Measurements from ENCODE around the gene MIR17HG. TPM values are rescaled to one million over a fixed set of nuclear protein-coding genes. Genes with fewer than 3 reads are reported as not detected.

The MIR17HG gene
- total and polyA plus RNA-seq, 9 donors: 0.82 to 7.9 (median 5.1) TPM

DNA sequence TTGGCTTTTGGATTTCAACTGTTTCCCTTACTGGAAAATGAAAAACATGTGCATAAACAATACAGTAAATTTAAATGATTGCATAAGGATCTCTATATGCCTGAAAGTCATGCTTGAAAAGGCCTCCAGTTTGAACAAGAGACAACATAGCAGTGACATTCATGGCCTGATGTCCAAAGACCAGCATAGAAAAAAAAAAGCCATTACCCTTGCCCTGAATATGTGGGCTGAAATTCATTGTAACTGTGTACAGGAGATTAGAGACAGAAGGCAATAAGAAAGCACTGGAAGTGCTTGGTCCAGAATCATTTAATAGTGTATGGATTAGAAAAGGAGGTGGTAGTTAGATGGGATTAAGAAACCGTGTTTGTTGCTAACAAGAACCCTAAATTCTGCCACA lies 15.4 kb downstream of the MIR17HG start:
- TF ChIP-seq EP300 (IDR thresholded peaks at IDR 0.05): no peak
- TF ChIP-seq, protein P1, sequence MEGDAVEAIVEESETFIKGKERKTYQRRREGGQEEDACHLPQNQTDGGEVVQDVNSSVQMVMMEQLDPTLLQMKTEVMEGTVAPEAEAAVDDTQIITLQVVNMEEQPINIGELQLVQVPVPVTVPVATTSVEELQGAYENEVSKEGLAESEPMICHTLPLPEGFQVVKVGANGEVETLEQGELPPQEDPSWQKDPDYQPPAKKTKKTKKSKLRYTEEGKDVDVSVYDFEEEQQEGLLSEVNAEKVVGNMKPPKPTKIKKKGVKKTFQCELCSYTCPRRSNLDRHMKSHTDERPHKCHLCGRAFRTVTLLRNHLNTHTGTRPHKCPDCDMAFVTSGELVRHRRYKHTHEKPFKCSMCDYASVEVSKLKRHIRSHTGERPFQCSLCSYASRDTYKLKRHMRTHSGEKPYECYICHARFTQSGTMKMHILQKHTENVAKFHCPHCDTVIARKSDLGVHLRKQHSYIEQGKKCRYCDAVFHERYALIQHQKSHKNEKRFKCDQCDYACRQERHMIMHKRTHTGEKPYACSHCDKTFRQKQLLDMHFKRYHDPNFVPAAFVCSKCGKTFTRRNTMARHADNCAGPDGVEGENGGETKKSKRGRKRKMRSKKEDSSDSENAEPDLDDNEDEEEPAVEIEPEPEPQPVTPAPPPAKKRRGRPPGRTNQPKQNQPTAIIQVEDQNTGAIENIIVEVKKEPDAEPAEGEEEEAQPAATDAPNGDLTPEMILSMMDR (IDR thresholded peaks at IDR 0.05): no peak
- TF ChIP-seq POLR2A (IDR thresholded peaks at IDR 0.05): no peak
- H3K9me3 ChIP-seq: no peaks in the 10 kb centered on the region
- H3K27me3 ChIP-seq: no peaks in the 10 kb centered on the region
- intact Hi-C loops (cut with DNase I): no loop called here
- no peak for DNase-seq
- H3K4me3 ChIP-seq: no peak overlapping the region
- no peaks in the 10 kb centered on the region for H3K4me1 ChIP-seq (ENCODE audit: insufficient read depth)
- no peak overlapping the region for H3K27ac ChIP-seq
- no peaks in the 10 kb centered on the region for H3K36me3 ChIP-seq
- WGBS, 3 donors: 67 to 92% (median 84%) methylated on average over 1 of the region's 1 CpG

DNA sequence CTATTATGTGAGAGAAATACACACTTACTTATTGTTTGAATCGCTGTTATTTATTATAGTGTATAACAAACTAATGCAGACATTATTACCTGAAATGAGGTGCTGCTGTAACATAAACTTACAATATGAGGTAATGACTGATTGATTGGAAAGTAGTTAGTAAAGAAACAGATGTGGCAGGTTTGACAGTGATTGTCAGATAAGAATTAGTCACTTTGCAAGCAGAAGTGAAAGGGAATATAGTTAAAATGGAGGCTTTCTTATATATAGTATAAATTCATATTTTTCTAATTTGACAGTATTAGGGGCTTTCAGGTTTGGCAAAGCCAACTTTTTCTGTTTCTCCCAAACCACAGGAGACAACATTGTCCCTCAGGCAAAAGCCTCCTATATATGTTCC lies 20.6 kb downstream of the MIR17HG start:
- Histone ChIP-seq H3K9me3 (no peaks in the 10 kb centered on the region), H3K27ac (no peak overlapping the region), H3K27me3 (no peaks in the 10 kb centered on the region), H3K4me3 (no peak overlapping the region), H3K36me3 (no peaks in the 10 kb centered on the region), H3K4me1 (ENCODE audit: insufficient read depth) (no peaks in the 10 kb centered on the region)
- DNase-seq: no peak
- intact Hi-C loops (cut with DNase I): no loop called here
- WGBS, 3 donors: 95 to 100% (median 97%) methylated on average over 1 of the region's 1 CpG
- TF ChIP-seq POLR2A (IDR thresholded peaks at IDR 0.05): no peak
- TF ChIP-seq, protein P1 (IDR thresholded peaks at IDR 0.05): no peak
- no peak for TF ChIP-seq EP300 (IDR thresholded peaks at IDR 0.05)

GRCh38 chr13:91368676-91369440 lies 21.4 kb downstream of the MIR17HG start:
- 80 to 86% (median 81%) methylated on average over 3 of the region's 3 CpGs for WGBS, 3 donors
- TF ChIP-seq, protein P1 (IDR thresholded peaks at IDR 0.05): no peak
- TF ChIP-seq EP300 (IDR thresholded peaks at IDR 0.05): no peak
- no peak for TF ChIP-seq POLR2A (IDR thresholded peaks at IDR 0.05)
- Histone ChIP-seq H3K27ac (no peak overlapping the region), H3K9me3 (no peaks in the 10 kb centered on the region), H3K4me3 (no peak overlapping the region), H3K36me3 (no peaks in the 10 kb centered on the region), H3K4me1 (ENCODE audit: insufficient read depth) (no peaks in the 10 kb centered on the region), H3K27me3 (no peaks in the 10 kb centered on the region)
- no peak for DNase-seq
- intact Hi-C loops (cut with DNase I): no loop called here

DNA sequence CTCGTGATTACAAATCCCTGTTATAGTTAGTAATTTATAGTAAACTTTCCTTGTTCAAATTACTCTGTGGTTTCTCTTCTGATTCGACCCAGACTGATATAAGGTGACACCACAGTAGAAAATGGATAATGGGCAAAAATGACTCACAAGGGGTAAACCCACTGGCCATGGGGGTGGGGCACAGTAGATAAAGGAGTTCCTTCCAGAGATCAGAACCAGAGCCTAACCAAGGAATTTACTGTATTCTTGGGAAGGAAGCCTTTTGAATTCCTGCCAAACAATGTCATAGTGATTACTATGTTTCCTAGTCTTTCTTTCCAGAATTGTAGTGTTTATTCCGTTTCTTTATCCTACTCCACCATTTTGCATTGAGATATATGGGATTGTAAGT lies 21.9 kb downstream of the MIR17HG start:
- Histone ChIP-seq H3K27me3 (no peaks in the 10 kb centered on the region), H3K4me1 (ENCODE audit: insufficient read depth) (no peaks in the 10 kb centered on the region), H3K27ac (no peak overlapping the region), H3K9me3 (no peaks in the 10 kb centered on the region), H3K4me3 (no peak overlapping the region), H3K36me3 (no peaks in the 10 kb centered on the region)
- TF ChIP-seq POLR2A (IDR thresholded peaks at IDR 0.05): no peak
- TF ChIP-seq, protein P1 (IDR thresholded peaks at IDR 0.05): no peak
- no peak for TF ChIP-seq EP300 (IDR thresholded peaks at IDR 0.05)
- WGBS, 3 donors: 15 to 19% (median 17%) methylated on average over 3 of the region's 3 CpGs
- no peak for DNase-seq
- intact Hi-C loops (cut with DNase I): no loop called here
